GM21786 (cell line): ENCODE results near the gene SMARCA2.

Experiments
- ATAC-seq: cut with Tn5 transposase; IDR thresholded peaks from one replicate; pipeline ENCODE4 v1.9.1; 2021; ENCODE audit not compliant: unreplicated experiment

The SMARCA2 gene

DNA sequence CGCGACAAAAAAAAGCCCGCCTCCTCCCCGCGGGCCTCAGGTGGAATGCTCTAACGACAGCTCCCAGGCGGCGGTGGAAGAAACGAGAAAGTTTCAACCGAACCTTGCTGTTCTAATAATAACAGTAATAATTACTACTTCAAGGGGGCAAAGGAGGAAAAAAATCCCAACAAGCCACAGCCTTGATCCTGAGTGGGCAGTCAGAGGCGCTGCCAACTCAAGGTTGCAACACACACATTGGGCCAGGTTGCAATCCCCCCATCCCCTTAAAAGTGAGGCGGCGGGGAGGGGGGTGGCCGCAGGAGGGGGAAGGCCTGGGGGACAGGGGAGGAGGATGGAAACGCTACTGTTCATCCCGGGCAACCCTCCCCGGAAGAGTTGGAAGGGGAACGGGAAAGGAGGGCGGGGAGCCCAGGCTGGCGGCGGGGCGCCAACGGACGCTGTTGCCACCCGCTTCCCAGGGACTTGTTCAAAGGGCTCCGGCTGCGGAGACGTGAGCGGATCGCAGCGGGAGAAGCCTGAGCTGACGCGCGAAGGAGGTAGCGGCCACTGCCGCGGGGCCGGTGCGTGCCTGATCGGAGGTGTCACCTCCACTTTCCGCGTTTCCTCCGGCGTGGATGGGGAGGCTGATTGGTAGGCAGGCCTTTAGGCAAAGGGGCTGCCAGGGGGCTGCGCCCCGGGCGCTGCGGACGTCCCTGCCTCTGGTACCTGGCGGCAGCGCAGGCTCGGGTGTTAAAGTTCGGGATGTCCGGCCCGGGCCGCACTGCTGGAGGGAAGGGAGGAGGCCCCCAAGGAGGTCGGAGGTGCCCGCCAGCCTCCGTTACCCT lies 647 bp downstream of the SMARCA2 start:
- peak; percentile 1 for ATAC-seq

DNA sequence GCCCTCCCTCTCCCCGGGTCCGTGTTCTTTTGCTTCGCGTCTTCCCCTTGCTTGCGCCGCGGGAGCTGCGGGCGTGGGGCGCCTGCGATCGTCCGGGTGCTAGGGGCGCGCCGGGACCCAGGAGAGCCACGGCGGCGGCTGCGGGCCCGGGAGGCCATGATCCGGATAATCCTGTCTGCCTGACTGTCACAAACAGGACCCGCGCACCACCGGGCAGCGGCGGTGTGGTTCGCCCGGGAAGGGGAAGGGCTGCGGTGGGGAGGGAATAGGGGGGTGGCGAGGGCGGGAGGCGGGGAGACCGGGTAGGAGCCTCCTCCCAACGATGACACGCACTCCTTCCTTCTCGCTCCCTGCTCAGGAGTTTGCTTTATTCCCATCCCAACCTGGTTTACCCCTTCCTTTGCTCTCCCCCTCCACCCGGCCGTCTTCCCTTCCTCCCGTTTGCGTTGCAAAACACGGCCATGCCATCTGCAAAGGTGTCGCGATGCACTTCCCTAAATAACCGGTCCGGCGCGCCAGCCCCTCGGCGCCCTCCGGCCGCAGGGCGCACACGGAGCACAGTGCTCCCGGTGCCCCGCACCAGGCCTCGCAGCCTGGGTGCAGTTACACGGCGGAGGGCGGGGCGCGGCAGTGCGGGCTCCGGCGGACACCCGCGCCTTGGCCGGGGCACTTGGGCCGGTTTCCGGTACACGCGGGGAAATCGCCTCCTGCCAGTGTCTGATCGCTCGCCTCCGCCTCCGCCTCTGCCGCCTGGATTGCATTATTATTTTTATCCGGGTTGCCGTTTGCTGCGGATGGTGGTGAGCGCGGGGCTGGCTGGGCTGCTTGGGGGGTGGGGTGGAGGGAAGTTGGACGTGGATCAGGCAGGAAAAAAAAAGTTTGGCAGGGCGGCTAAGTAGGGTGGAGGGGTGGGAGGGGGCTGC lies 1.5 kb downstream of the SMARCA2 start:
- no peak for ATAC-seq

DNA sequence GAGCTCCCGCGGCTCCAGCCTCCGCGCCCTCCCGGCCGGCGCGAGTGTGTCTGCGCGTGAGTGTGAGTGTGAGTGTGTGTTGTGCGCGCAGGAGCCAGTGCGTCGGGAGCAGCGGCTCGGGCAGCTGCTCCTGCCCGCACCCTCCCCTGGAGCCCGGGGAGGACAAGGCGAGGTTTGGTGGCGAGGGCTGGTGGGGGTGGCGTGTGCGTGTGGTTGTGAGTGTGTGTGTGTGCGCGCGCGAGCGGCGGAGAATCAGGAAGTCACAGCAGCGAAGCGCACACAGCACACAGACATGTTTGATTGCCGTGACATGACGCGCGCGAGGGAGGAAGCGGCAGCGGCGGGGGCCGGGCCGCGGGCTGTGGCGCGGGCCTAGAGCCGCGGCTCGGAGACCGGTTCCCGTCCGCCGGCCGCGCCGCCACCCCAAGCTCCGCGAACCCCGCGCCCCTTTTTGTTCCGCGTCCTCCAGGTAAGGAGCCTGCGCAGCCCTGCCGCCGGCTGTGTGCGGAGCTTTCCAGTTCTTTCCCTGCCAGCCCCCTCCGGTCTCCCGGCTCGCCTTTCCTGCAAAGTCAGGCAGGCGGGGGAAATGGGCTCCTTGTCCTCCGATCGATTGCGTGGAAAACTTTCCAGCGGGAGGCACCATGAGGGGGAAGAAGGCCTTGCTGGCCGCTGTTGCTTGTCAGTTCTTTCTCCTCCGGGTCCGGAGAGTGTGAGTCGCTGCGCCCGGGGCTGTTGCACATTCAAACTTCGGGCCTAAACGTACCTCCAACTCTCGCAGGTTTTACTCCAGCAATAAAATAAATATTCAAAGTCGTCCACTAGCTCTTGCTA lies 2.4 kb downstream of the SMARCA2 start:
- peak; percentile 14 for ATAC-seq

DNA sequence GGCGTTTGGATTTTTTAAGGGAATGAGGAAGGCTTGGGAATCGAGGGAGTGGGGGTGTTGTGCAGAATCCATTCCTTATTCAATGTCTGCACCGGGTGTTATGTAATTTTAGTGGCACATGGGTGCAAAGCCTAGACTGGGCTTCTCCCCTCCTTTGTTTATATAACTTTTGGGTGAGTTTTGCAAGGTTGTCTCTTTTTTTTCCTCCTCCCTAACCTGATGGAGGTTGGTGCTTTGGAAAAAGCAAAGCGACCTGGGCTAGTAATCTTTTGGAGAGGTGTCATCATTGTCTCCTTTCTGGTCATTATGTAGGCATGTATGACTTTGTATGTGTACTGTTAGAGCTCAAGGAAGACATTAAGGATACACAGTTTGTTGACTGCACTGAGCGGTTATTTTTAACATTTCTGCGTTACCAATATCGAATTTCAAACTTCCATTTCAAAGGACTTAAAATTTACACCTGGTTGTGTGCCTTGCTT lies 3.1 kb downstream of the SMARCA2 start:
- no peak for ATAC-seq

DNA sequence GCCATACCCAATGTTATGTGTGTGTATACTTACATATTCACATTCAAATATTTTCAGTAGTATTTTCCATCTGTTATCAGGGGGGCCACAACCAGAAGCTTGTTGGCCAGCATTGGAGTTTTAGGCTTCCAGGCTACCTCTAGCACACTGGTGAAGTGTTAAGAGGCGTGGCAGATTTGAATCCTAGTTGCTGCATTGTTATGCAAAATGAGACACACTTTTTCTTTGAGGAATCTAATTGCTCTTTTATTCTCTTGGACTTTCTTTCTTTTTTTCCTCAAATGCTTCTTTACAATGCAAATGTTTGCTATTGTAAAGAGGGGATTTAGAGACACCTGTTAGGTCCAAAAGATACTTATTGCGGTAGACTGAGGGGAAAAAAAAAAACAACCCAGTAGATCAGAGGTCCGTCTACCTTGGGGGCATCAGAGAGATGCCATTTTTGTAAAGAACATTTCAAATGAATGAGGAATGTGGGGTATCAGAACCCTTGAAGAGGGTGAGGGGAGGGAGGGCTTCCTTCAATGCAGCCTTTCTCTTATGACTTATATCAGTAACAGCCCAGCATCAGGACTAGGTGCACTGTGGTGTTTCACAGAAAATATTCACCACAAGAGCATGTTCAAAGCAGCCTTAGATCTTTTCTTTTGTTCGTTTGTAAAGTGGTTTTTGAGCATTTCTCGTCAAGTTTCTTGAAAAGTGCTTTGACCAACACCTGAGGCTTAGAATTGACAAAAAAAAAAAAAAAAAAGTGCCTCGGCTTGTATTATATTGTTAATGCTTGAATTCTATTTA lies 3.8 kb downstream of the SMARCA2 start:
- ATAC-seq, result no peak

DNA sequence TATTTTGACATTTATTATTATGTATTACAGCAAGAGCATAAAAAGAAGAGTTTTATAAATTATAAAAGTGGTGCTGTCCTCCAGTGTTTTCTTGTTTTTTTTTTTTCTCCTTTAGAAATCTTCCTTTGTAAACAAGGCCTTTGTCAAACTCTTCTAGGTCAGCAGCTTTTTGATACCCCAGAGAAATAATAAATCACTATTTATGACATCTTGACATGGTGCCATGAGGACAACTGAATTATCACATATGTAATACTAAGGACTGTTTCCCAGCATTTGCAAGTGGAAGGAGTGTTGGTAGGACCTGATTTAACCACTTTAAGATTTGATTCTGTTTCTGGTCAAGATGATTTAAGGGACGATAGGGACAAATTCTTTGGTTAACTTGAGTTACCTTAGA lies 4.6 kb downstream of the SMARCA2 start:
- no peak for ATAC-seq

DNA sequence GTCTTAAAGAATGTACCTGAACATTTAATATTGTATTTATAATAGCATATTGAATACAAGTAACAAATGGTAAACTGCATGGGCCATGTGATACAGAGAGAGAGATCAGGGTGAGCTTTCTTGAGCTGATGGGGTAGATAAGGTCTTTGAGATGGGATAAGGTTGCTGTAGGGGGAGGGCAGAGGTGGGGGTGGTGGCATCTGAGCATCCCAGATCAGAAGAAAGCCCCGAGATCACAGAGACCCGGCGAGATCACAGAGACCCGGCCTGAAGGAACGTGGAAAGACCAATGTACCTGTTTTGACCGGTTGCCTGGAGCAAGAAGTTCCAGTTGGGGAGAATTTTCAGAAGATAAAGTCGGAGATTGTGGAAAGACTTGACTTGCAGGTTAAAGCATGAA lies 6.6 kb downstream of the SMARCA2 start:
- no peak for ATAC-seq

DNA sequence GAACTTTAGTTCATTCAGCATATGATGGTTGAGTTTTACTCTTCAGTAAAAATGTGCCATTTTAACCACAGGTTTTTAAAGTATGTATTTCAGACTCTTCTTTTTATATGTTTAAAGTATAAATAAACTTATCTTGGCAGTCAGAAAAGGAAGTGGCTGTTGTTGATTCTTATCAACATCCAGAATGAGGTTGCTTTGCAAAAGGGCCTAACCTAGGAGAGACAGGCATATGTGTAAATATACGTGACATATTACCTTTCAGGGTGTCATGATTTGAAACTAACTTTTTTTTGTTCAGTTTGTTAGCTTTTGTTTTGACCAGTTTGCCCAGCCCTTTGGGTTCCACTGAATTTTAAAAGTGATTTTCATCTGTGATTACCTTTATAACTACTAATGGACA lies 7.4 kb downstream of the SMARCA2 start:
- ATAC-seq, result no peak

DNA sequence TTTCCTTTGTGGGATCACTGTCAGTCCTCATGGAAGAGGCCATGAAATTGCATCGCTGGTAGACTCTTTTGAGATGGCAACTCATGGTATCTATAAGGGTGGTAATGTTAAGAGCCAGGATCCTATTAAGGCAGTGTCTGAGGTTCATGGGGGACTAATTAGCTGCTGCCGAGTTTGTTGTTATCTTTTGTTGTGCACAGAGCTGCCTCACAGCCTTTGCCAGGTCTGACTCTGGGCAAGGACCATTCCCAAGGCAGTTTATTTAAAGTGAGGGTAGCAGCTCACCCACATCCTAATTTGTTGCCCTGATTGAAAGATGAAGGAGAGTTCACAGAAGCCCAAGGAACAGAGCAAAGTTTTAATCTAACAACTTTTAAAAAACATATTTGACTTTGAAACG lies 7.9 kb downstream of the SMARCA2 start:
- no peak for ATAC-seq

DNA sequence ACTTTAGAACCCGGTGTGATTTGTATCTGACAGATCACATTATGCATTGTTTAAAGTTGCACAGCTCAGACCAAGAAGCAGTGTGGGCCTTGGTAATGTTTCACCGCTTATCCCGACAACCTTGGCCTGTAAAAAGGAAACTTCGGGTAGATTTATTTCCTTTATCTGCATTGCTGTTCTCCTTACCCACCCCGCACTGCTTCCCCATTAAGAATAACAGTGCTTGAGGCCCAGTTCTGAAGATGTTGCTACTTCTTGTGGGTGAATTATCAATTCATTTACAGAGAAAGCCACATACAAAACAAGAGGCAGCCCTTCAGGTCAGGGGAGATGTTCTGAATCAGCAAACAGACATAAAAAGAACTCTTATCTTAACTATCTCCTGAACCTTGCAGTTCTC lies 8.4 kb downstream of the SMARCA2 start:
- peak; percentile 56 for ATAC-seq

DNA sequence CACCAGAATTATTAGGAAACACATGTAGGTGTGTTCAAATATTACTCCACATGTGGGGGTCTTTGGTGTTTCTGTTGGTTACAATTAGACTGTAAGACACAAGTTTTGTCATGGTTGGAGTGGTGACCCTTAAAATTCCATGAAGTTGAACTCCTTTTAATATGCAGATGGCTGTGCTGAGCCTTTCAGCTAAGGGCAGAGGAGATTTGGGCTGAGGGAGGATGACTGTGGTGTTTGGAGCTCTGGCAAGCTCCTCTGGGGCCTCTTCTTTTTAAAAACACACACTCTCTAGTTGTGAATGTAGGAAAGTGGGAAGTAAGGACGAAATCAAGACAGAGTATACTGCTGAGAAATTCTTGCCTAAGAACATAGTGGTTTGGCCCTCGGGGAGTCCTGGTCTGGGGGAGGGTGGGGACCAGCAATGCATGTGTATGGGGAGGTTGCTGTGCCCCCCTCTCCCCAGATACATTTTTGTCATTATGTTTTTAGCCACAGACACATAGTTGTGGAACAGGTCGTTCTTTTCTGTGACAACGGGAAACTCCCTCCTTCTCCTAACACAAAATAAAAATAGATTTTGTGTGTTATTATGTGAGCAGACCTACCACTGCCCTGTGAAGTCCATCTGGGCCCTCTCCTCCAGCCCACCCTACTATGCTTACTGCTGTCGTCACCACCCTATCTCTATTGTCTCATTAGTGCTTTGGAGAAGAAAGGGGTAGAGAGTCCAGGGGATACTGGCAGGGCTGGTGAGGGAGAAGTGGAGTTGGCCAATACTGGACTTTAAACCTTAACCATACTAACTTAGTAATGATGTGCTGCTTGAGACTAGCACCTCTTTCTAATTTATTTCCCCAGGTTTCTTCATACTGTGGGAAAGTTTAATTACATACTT lies 10.0 kb downstream of the SMARCA2 start:
- ATAC-seq, result no peak

DNA sequence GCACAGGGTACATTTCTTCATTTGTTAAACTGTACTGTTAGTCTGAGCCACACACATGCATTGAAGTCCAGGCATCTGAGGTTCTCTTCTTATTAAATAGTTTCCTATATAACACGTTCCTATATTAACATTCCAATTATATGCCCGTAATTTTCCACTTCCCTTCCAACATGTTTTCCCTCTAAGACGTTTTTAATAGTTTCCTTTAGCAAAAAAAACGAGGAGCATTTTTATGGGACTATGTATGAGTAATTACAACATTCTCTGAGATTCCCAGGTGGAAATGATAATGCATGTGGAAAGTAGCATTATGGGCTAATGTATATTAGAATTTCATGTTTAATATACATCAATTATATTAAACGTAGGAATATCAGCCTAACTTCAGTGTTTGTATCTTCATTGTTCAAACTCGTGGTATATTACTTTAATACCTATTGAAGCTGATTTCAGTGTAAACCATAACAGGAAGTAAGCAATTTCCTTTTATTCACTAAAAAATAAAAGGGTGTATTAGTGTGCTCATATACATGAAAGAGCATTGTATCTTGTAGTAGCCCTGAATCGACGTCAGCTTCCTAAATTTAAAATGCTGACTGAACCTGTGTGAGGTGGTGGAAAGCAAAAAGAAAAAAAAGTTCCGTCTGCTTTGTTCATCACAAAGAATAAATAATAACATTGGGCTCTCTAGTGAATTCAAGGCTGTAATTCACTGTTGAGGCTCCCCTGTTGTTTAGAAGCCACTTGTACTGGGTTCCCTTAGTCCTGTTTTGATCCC lies 11.3 kb downstream of the SMARCA2 start:
- ATAC-seq, result no peak

DNA sequence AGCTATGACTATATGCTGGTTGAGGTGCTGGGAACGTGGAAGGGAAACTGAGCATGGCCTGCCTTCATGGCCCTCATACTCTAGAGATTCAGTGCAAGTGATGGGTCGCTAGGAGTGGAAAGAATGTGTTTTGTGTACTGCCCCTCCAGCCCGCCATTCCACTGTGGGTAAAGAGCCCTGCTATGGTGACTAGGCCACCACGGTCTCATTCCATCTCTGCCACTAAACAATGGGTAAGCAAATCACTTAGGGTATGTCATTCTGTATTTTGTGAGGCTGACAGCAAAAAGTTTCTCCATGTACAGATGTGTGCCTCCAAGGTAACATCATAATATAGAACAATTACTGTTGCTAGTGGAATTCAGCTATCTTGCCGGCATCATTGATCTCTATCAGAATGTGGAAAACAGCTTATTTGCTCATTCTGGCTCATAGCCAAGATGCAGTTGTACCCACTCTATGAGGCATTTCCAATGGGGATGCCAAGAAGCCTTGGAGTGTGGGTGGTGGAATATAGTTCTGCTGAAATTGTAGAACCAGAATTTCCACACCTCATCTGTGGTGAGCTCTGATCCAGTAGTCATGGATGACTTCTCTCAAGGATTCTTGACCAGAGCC lies 12.5 kb downstream of the SMARCA2 start:
- ATAC-seq, result no peak

DNA sequence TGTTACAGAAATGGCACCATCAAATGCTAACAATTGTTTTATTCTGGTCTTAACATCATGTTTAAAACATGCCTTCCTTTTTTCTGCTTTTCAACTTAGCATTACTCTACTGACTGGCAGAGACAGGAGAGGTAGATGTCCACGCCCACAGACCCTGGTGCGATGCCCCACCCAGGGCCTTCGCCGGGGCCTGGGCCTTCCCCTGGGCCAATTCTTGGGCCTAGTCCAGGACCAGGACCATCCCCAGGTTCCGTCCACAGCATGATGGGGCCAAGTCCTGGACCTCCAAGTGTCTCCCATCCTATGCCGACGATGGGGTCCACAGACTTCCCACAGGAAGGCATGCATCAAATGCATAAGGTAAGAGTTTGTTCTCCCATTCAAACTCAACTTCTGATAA lies 13.7 kb downstream of the SMARCA2 start:
- no peak for ATAC-seq

DNA sequence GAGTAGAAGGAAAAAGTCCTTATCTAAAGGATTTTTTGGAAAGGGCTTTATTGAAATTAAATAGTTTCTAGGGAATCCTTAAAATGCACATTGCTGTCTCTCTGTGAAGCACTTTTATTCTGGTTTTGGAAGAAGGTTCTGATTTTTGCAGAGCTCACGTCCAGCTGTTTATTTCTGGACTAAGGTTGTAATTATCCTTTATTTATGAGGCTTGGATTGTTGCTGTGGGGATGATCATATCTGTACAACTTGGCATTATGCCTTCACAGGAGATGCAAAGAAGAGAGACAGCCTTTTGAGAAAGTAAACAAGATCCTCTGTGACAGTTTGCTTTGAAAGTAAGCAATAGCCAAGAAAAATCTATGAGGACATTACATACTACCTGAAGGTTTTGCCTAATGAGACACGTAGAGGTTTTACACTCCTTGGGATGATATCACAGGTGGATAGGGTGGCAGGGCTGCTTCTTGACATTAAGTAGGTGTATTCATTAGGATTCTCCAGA lies 14.6 kb downstream of the SMARCA2 start:
- ATAC-seq, result no peak

DNA sequence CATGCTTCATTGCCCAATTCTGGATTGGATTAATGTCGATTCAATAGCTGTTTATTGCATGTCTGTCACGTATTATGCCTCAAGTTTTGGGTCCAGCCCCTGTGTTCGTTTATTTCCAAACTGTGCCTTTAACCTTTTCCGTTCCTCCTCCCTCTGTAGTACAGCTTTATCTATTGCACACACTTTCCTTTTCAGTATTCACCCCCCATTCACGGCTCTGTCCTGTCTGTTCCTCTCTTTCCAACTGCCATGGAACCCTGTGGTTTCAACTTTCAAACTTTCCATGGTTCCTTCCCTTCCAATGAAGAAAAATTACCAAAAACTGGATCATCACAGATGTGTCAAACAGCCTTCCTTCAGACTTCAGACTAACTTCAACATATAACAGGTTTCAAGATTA lies 17.1 kb downstream of the SMARCA2 start:
- no peak for ATAC-seq

DNA sequence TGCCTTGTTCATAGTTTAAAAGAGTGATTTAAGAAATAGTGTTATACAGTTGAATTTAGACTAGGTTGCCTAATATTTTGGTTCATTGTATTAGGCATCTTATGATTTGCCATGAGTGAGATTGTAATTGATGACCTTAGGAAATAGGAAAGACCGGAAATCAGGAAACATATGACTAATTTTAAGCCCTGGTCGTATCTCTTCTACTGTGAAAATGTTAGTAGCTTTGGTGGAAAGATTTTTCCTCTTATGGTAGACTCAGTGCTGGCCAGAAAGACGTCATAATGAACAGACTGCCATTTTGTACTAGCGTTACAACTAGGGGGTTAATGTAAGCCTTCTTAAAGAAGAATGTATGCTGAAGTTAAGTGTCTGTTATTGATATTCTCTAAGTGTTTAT lies 21.7 kb downstream of the SMARCA2 start:
- ATAC-seq, result no peak
